GM12878 (cell line): ENCODE results near the gene MARVELD1. TPM values are rescaled to one million over a fixed set of nuclear protein-coding genes. Genes with fewer than 3 reads are reported as not detected.

Experiments
- ATAC-seq: fragments of 200-7000 bp; cut with Tn5 transposase; 3 replicates; pipeline ENCODE4 v1.9.1; 2020; ENCODE audit warnings: mild to moderate bottlenecking, moderate library complexity
- BruUV-seq: library from RNA; stranded (reverse); fragments of 400-500 nt; replicated peaks from 2 replicates; lab custom pipeline; 2021; lab: Mats Ljungman, UMichigan
- CTCF ChIA-PET: fragments of 300-600 bp; sonication (Branson Sonifier 250); formaldehyde crosslinking; extraction: SDS; loops from one replicate; lab custom pipeline; 2021; ENCODE audit warnings: inconsistent platforms; lab: Yijun Ruan, JAX
- POLR2A ChIA-PET: fragments of 350-600 bp; formaldehyde crosslinking; extraction: SDS; loops from one replicate; lab custom pipeline; 2021; ENCODE audit warnings: inconsistent platforms; lab: Charles Lee
- RAD21 ChIA-PET: fragments of 300-600 bp; sonication (Branson Sonifier 250); formaldehyde crosslinking; loops from one replicate; lab custom pipeline; 2023; ENCODE audit warnings: antibody characterized with exemption; ENCODE audit not compliant: unreplicated experiment; lab: Charles Lee
- SMC1A ChIA-PET: fragments of 300-600 bp; sonication (Branson Sonifier 250); formaldehyde crosslinking; loops from one replicate; lab custom pipeline; 2023; ENCODE audit not compliant: unreplicated experiment, uncharacterized antibody; lab: Charles Lee
- DNase-seq: peaks from one replicate; pipeline ENCODE4 v3.0.0-alpha.2; 2011; ENCODE audit warnings: low read depth, low spot score
- FAIRE-seq: peaks from 3 replicates; lab custom pipeline; 2011; peaks lifted over from hg19 to GRCh38; lab: Jason Lieb, UNC
- H2AFZ ChIP-seq: 2 replicates; pipeline ENCODE4 v1.6.0; 2011; ENCODE audit warnings: low read depth, low read length, control low read depth; ENCODE audit not compliant: control insufficient read depth
- H3K27ac ChIP-seq: 2 replicates; pipeline ENCODE4 v1.5.1; 2011; ENCODE audit warnings: control low read depth; ENCODE audit not compliant: control insufficient read depth, insufficient read depth
- H3K27me3 ChIP-seq, 2 experiments: replicated peaks in 1 of 2; 2 replicates each; pipeline versions ENCODE4 v1.6.0 to v1.6.1; 2011; ENCODE audit warnings: low read length in 1 of 2; ENCODE audit not compliant: control insufficient read depth in 2 of 2, insufficient read depth in 2 of 2
- H3K36me3 ChIP-seq, 2 experiments: 2 replicates each; pipeline ENCODE4 v1.5.1; 2011; ENCODE audit warnings: low read length in 1 of 2; ENCODE audit not compliant: control insufficient read depth in 2 of 2, insufficient read depth in 2 of 2
- H3K4me1 ChIP-seq: 2 replicates; pipeline ENCODE4 v1.6.1; 2011; ENCODE audit warnings: mild to moderate bottlenecking, low read length, moderate library complexity, mixed read lengths; ENCODE audit not compliant: control insufficient read depth, insufficient read depth
- H3K4me2 ChIP-seq: 2 replicates; pipeline ENCODE4 v1.6.0; 2011; ENCODE audit warnings: control low read depth; ENCODE audit not compliant: control insufficient read depth, insufficient read depth
- H3K4me3 ChIP-seq: fragments of 200-600 bp; sonication (generic); 2 replicates; pipeline ENCODE4 v1.5.1; 2016
- H3K79me2 ChIP-seq: 2 replicates; pipeline ENCODE4 v1.6.0; 2011; ENCODE audit warnings: low read length; ENCODE audit not compliant: control insufficient read depth, insufficient read depth
- H3K9ac ChIP-seq: 2 replicates; pipeline ENCODE4 v1.8.0; 2011; ENCODE audit warnings: low read length, control low read depth, mixed read lengths; ENCODE audit not compliant: control insufficient read depth, insufficient read depth
- H3K9me3 ChIP-seq: replicated peaks from 3 replicates; pipeline ENCODE4 v1.5.1; 2011; ENCODE audit warnings: mild to moderate bottlenecking, low read length; ENCODE audit not compliant: control insufficient read depth, insufficient read depth
- H4K20me1 ChIP-seq: 2 replicates; pipeline ENCODE4 v1.6.0; 2011; ENCODE audit not compliant: control insufficient read depth, insufficient read depth
- BRCA1 ChIP-seq: IDR thresholded peaks from 2 replicates; pipeline ENCODE4 v1.6.1; 2011; ENCODE audit warnings: low read depth, low read length, improper control_type of control experiment
- CHD4 ChIP-seq: fragments of 200-600 bp; sonication (generic); IDR thresholded peaks from 2 replicates; pipeline ENCODE4 v1.6.1; 2016; ENCODE audit warnings: mild to moderate bottlenecking
- CREM ChIP-seq: IDR thresholded peaks from 2 replicates; pipeline ENCODE4 v1.6.1; 2014; ENCODE audit warnings: antibody characterized with exemption, low read depth
- E2F4 ChIP-seq: IDR thresholded peaks from 2 replicates; pipeline ENCODE4 v1.6.1; 2012; ENCODE audit warnings: low read depth, low read length, improper control_type of control experiment
- EED ChIP-seq: sonication (generic); IDR thresholded peaks from 2 replicates; pipeline ENCODE4 v1.6.1; 2016; ENCODE audit warnings: antibody characterized with exemption, low read depth
- POU2F2 ChIP-seq: IDR thresholded peaks from 3 replicates; pipeline ENCODE4 v1.6.1; 2011; ENCODE audit warnings: low read depth, mild to moderate bottlenecking, low read length, borderline replicate concordance
- PRDM15 ChIP-seq: fragments of 450-650 bp; formaldehyde crosslinking; IDR thresholded peaks from 2 replicates; pipeline ENCODE4 v1.4.0; 2020; ENCODE audit warnings: mild to moderate bottlenecking, moderate library complexity
- SMC3 ChIP-seq: IDR thresholded peaks from 2 replicates; pipeline ENCODE4 v1.6.1; 2011; ENCODE audit warnings: low read length, improper control_type of control experiment, borderline replicate concordance
- WRNIP1 ChIP-seq: IDR thresholded peaks from 2 replicates; pipeline ENCODE4 v1.6.1; 2011; ENCODE audit warnings: low read depth, low read length, improper control_type of control experiment, borderline replicate concordance
- ZNF24 ChIP-seq: fragments of 450-650 bp; IDR thresholded peaks from 2 replicates; pipeline ENCODE4 v1.6.1; 2017; ENCODE audit warnings: antibody characterized with exemption, mild to moderate bottlenecking
- ZNF592 ChIP-seq: fragments of 450-650 bp; IDR thresholded peaks from 2 replicates; pipeline ENCODE4 v1.6.1; 2017; ENCODE audit warnings: mild to moderate bottlenecking, moderate library complexity
- ZSCAN29 ChIP-seq: fragments of 450-650 bp; IDR thresholded peaks from 2 replicates; pipeline ENCODE4 v1.6.1; 2017; ENCODE audit warnings: mild to moderate bottlenecking, moderate library complexity
- WGBS: methylation state at CpG from one replicate; pipeline ENCODE4 v1.1.6; 2016; ENCODE audit warnings: low lambda C conversion rate; ENCODE audit not compliant: insufficient replicate concordance, insufficient coverage; ENCODE audit errors: missing lambda C conversion rate; 5-methylcytosine and 5-hydroxymethylcytosine counted together
- in situ Hi-C: fragments of 300-500 bp; cut with MboI; formaldehyde crosslinking; loops from 9 replicates; pipeline ENCODE4 v1.14.3; 2018; ENCODE audit warnings: mixed read lengths
- intact Hi-C: fragments of 100-400 bp; cut with micrococcal nuclease; formaldehyde crosslinking; loops from one replicate; pipeline ENCODE4 v1.14.2; 2022; ENCODE audit not compliant: unreplicated experiment
- polyA plus RNA-seq, 11 experiments: library from polyadenylated mRNA; depleted of rRNA in 4 of 11; unstranded in 6 of 11; stranded (reverse) in 5 of 11; fragments of >200 nt; fragmentation: Nextera tagmentation in 4 of 11; fragmentation: Illumina TruSeq in 1 of 11; extraction: Ambion mirVana in 4 of 11; extraction: Trizol in 1 of 11; gene quantifications; 1 replicate in 1 of 11; 2 replicates in 10 of 11; pipeline versions ENCODE4 v1.2.1 to v1.2.3, GENCODE V29; 2011 to 2016; ENCODE audit warnings: inconsistent platforms in 2 of 11, missing spikeins in 2 of 11, low read depth in 1 of 11
- total RNA-seq, 4 experiments: library from RNA; depleted of rRNA in 3 of 4; stranded (reverse); fragments of >200 nt in 3 of 4; fragmentation: Illumina TruSeq in 1 of 4; extraction: Trizol in 1 of 4; gene quantifications; 2 replicates each; pipeline versions ENCODE4 v1.2.1 to v1.2.3, GENCODE V29; 2013 to 2021

The MARVELD1 gene
- total and polyA plus RNA-seq, 10 of the 15 experiments (the other 5 are each of a cell fraction or from before 2014, with no cell fraction given) = 0.54 to 8.4 (median 3.2) TPM

- no peak overlapping the region for H3K4me2 ChIP-seq
- H2AFZ ChIP-seq = no peak overlapping the region
- DNase-seq (no peak), FAIRE-seq (no peak)
- H3K36me3 ChIP-seq = peaks cover 7 to 14% of the 10 kb centered on the region in 2 experiments
- no peak overlapping the region for H3K27ac ChIP-seq
- no TSS peak for BruUV-seq
- POLR2A ChIA-PET = interaction anchor here (1.1 kb wide), 1 partner anchor 11 kb away, joined by 4 read pairs; no protein-coding TSS in a partner anchor
- RAD21 ChIA-PET = no interaction called here
- H3K79me2 ChIP-seq = peaks cover 26% of the 10 kb centered on the region
- peaks cover 3% of the 10 kb centered on the region for H3K4me1 ChIP-seq
- TF ChIP-seq SMC3 = no peak
- no peak for TF ChIP-seq CREM
- no peak for TF ChIP-seq ZNF592
- TF ChIP-seq BRCA1 = no peak
- TF ChIP-seq PRDM15 = no peak
- TF ChIP-seq CHD4 = no peak
- no peak for TF ChIP-seq WRNIP1
- TF ChIP-seq E2F4 = no peak
- TF ChIP-seq ZSCAN29 = no peak
- TF ChIP-seq EED = no peak
- no peak for TF ChIP-seq ZNF24
- TF ChIP-seq POU2F2 = no peak
- TF ChIP-seq, all 136 proteins: peak for 0
- ChIA-PET SMC1A (interaction anchor here (0.9 to 1.8 kb wide), 2 partner anchors 19 to 42 kb away, joined by 3 to 4 read pairs; no protein-coding TSS in a partner anchor), CTCF (interaction anchor here (0.8 to 2.8 kb wide), 5 partner anchors 10 to 42 kb away, joined by 3 to 8 read pairs (median 5); no protein-coding TSS in a partner anchor)
- H3K9me3 ChIP-seq = no peaks in the 10 kb centered on the region
- no peak overlapping the region for H3K9ac ChIP-seq
- intact Hi-C loops (no loop called here), in situ Hi-C loops (no loop called here)
- no peaks in the 10 kb centered on the region for H4K20me1 ChIP-seq
- H3K4me3 ChIP-seq = no peak overlapping the region
- WGBS = 86% methylated on average over 10 of the region's 10 CpGs
- ATAC-seq = no peak
- no peaks in the 10 kb centered on the region for H3K27me3 ChIP-seq
Observed at GRCh38 chr10:97743169-97743943, 29.8 kb downstream of the MARVELD1 start.
